GM12878 (cell line): ENCODE measurements around the gene SLC35F6. TPM values are rescaled to one million over a fixed set of nuclear protein-coding genes. Genes with fewer than 3 reads are reported as not detected.
A peak's percentile ranks its signal among the peaks of the same experiment; 100 is the strongest.

Experiments
- ATAC-seq: fragments of 200-7000 bp; cut with Tn5 transposase; 3 replicates; pipeline ENCODE4 v1.9.1; 2020; ENCODE audit warnings: mild to moderate bottlenecking, moderate library complexity
- BruUV-seq: library from RNA; stranded (reverse); fragments of 400-500 nt; replicated peaks from 2 replicates; lab custom pipeline; 2021; lab: Mats Ljungman, UMichigan
- CTCF ChIA-PET: fragments of 300-600 bp; sonication (Branson Sonifier 250); formaldehyde crosslinking; extraction: SDS; loops from one replicate; lab custom pipeline; 2021; ENCODE audit warnings: inconsistent platforms; lab: Yijun Ruan, JAX
- POLR2A ChIA-PET: fragments of 350-600 bp; formaldehyde crosslinking; extraction: SDS; loops from one replicate; lab custom pipeline; 2021; ENCODE audit warnings: inconsistent platforms; lab: Charles Lee
- RAD21 ChIA-PET: fragments of 300-600 bp; sonication (Branson Sonifier 250); formaldehyde crosslinking; loops from one replicate; lab custom pipeline; 2023; ENCODE audit warnings: antibody characterized with exemption; ENCODE audit not compliant: unreplicated experiment; lab: Charles Lee
- SMC1A ChIA-PET: fragments of 300-600 bp; sonication (Branson Sonifier 250); formaldehyde crosslinking; loops from one replicate; lab custom pipeline; 2023; ENCODE audit not compliant: unreplicated experiment, uncharacterized antibody; lab: Charles Lee
- DNase-seq: peaks from one replicate; pipeline ENCODE4 v3.0.0-alpha.2; 2011; ENCODE audit warnings: low read depth, low spot score
- FAIRE-seq: peaks from 3 replicates; lab custom pipeline; 2011; peaks lifted over from hg19 to GRCh38; lab: Jason Lieb, UNC
- H2AFZ ChIP-seq: 2 replicates; pipeline ENCODE4 v1.6.0; 2011; ENCODE audit warnings: low read depth, low read length, control low read depth; ENCODE audit not compliant: control insufficient read depth
- H3K27ac ChIP-seq: 2 replicates; pipeline ENCODE4 v1.5.1; 2011; ENCODE audit warnings: control low read depth; ENCODE audit not compliant: control insufficient read depth, insufficient read depth
- H3K27me3 ChIP-seq, 2 experiments: replicated peaks in 1 of 2; 2 replicates each; pipeline versions ENCODE4 v1.6.0 to v1.6.1; 2011; ENCODE audit warnings: low read length in 1 of 2; ENCODE audit not compliant: control insufficient read depth in 2 of 2, insufficient read depth in 2 of 2
- H3K36me3 ChIP-seq, 2 experiments: 2 replicates each; pipeline ENCODE4 v1.5.1; 2011; ENCODE audit warnings: low read length in 1 of 2; ENCODE audit not compliant: control insufficient read depth in 2 of 2, insufficient read depth in 2 of 2
- H3K4me1 ChIP-seq: 2 replicates; pipeline ENCODE4 v1.6.1; 2011; ENCODE audit warnings: mild to moderate bottlenecking, low read length, moderate library complexity, mixed read lengths; ENCODE audit not compliant: control insufficient read depth, insufficient read depth
- H3K4me2 ChIP-seq: 2 replicates; pipeline ENCODE4 v1.6.0; 2011; ENCODE audit warnings: control low read depth; ENCODE audit not compliant: control insufficient read depth, insufficient read depth
- H3K4me3 ChIP-seq: fragments of 200-600 bp; sonication (generic); 2 replicates; pipeline ENCODE4 v1.5.1; 2016
- H3K79me2 ChIP-seq: 2 replicates; pipeline ENCODE4 v1.6.0; 2011; ENCODE audit warnings: low read length; ENCODE audit not compliant: control insufficient read depth, insufficient read depth
- H3K9ac ChIP-seq: 2 replicates; pipeline ENCODE4 v1.8.0; 2011; ENCODE audit warnings: low read length, control low read depth, mixed read lengths; ENCODE audit not compliant: control insufficient read depth, insufficient read depth
- H3K9me3 ChIP-seq: replicated peaks from 3 replicates; pipeline ENCODE4 v1.5.1; 2011; ENCODE audit warnings: mild to moderate bottlenecking, low read length; ENCODE audit not compliant: control insufficient read depth, insufficient read depth
- H4K20me1 ChIP-seq: 2 replicates; pipeline ENCODE4 v1.6.0; 2011; ENCODE audit not compliant: control insufficient read depth, insufficient read depth
- CEBPB ChIP-seq, 2 experiments: fragments of 150-350 bp in 1 of 2; IDR thresholded peaks; 2 replicates each; pipeline ENCODE4 v1.6.1; 2012 to 2014; ENCODE audit warnings: low read depth in 2 of 2, low read length in 2 of 2, borderline replicate concordance in 1 of 2, inconsistent platforms in 1 of 2
- DPF2 ChIP-seq: fragments of 450-650 bp; IDR thresholded peaks from 2 replicates; pipeline ENCODE4 v1.6.1; 2017; ENCODE audit warnings: mild to moderate bottlenecking
- EED ChIP-seq: sonication (generic); IDR thresholded peaks from 2 replicates; pipeline ENCODE4 v1.6.1; 2016; ENCODE audit warnings: antibody characterized with exemption, low read depth
- EP300 ChIP-seq, 2 experiments: fragments of 150-350 bp in 1 of 2; IDR thresholded peaks; 2 replicates each; pipeline ENCODE4 v1.6.1; 2011 to 2012; ENCODE audit warnings: low read depth in 2 of 2, low read length in 2 of 2, borderline replicate concordance in 1 of 2, improper control_type of control experiment in 1 of 2, inconsistent platforms in 1 of 2; ENCODE audit not compliant: control insufficient read depth in 1 of 2
- EZH2 ChIP-seq: IDR thresholded peaks from 2 replicates; pipeline ENCODE4 v1.6.1; 2012; ENCODE audit warnings: low read depth, mild to moderate bottlenecking, control low read depth, inconsistent platforms, low read length, borderline replicate concordance; ENCODE audit not compliant: control insufficient read depth
- IKZF2 ChIP-seq, 2 experiments: fragments of 450-650 bp; IDR thresholded peaks; 2 replicates each; pipeline ENCODE4 v1.6.1; 2017; ENCODE audit warnings: mild to moderate bottlenecking in 2 of 2, moderate library complexity in 2 of 2
- KAT2A ChIP-seq: conservative IDR thresholded peaks from 2 replicates; pipeline ENCODE4 v1.6.1; 2011; ENCODE audit warnings: low read depth, low read length; ENCODE audit not compliant: control insufficient read depth
- LARP7 ChIP-seq: fragments of 450-650 bp; IDR thresholded peaks from 2 replicates; pipeline ENCODE4 v1.6.1; 2017; ENCODE audit warnings: mild to moderate bottlenecking
- MXI1 ChIP-seq: fragments of 150-350 bp; IDR thresholded peaks from 2 replicates; pipeline ENCODE4 v1.6.1; 2011; ENCODE audit warnings: low read depth, mild to moderate bottlenecking, inconsistent platforms, low read length, improper control_type of control experiment
- PML ChIP-seq: IDR thresholded peaks from 2 replicates; pipeline ENCODE4 v1.6.1; 2012; ENCODE audit warnings: low read length, inconsistent platforms
- POLR2AphosphoS5 ChIP-seq: IDR thresholded peaks from 2 replicates; pipeline ENCODE4 v1.6.1; 2011; ENCODE audit warnings: mild to moderate bottlenecking, low read length, inconsistent platforms
- RB1 ChIP-seq: fragments of 450-650 bp; formaldehyde crosslinking; IDR thresholded peaks from 2 replicates; pipeline ENCODE4 v1.6.1; 2017; ENCODE audit warnings: mild to moderate bottlenecking, borderline replicate concordance
- RBBP5 ChIP-seq: fragments of 200-600 bp; sonication (generic); conservative IDR thresholded peaks from 2 replicates; pipeline ENCODE4 v1.6.1; 2016
- SIX5 ChIP-seq: IDR thresholded peaks from 2 replicates; pipeline ENCODE4 v1.6.1; 2011; ENCODE audit warnings: mild to moderate bottlenecking, low read depth, low read length, moderate library complexity; ENCODE audit not compliant: severe bottlenecking
- SPI1 ChIP-seq: IDR thresholded peaks from 2 replicates; pipeline ENCODE4 v1.6.1; 2011; ENCODE audit warnings: low read depth, mild to moderate bottlenecking, low read length, moderate library complexity, borderline replicate concordance; ENCODE audit not compliant: insufficient read depth
- SUZ12 ChIP-seq: fragments of 200-600 bp; sonication (generic); IDR thresholded peaks from one replicate; pipeline ENCODE4 v1.6.1; 2018; ENCODE audit warnings: antibody characterized with exemption, mild to moderate bottlenecking; ENCODE audit not compliant: unreplicated experiment
- ZZZ3 ChIP-seq: IDR thresholded peaks from 2 replicates; pipeline ENCODE4 v1.6.1; 2011; ENCODE audit warnings: low read depth; ENCODE audit not compliant: control insufficient read depth, insufficient read length
- WGBS: methylation state at CpG from one replicate; pipeline ENCODE4 v1.1.6; 2016; ENCODE audit warnings: low lambda C conversion rate; ENCODE audit not compliant: insufficient replicate concordance, insufficient coverage; ENCODE audit errors: missing lambda C conversion rate; 5-methylcytosine and 5-hydroxymethylcytosine counted together
- in situ Hi-C: fragments of 300-500 bp; cut with MboI; formaldehyde crosslinking; loops from 9 replicates; pipeline ENCODE4 v1.14.3; 2018; ENCODE audit warnings: mixed read lengths
- intact Hi-C: fragments of 100-400 bp; cut with micrococcal nuclease; formaldehyde crosslinking; loops from one replicate; pipeline ENCODE4 v1.14.2; 2022; ENCODE audit not compliant: unreplicated experiment
- polyA plus RNA-seq, 11 experiments: library from polyadenylated mRNA; depleted of rRNA in 4 of 11; unstranded in 6 of 11; stranded (reverse) in 5 of 11; fragments of >200 nt; fragmentation: Nextera tagmentation in 4 of 11; fragmentation: Illumina TruSeq in 1 of 11; extraction: Ambion mirVana in 4 of 11; extraction: Trizol in 1 of 11; gene quantifications; 1 replicate in 1 of 11; 2 replicates in 10 of 11; pipeline versions ENCODE4 v1.2.1 to v1.2.3, GENCODE V29; 2011 to 2016; ENCODE audit warnings: inconsistent platforms in 2 of 11, missing spikeins in 2 of 11, low read depth in 1 of 11
- total RNA-seq, 4 experiments: library from RNA; depleted of rRNA in 3 of 4; stranded (reverse); fragments of >200 nt in 3 of 4; fragmentation: Illumina TruSeq in 1 of 4; extraction: Trizol in 1 of 4; gene quantifications; 2 replicates each; pipeline versions ENCODE4 v1.2.1 to v1.2.3, GENCODE V29; 2013 to 2021
- TF ChIP-seq, protein P1 (sequence below): IDR thresholded peaks from 2 replicates; pipeline ENCODE4 v1.6.1; 2012; ENCODE audit warnings: low read depth, low read length, improper control_type of control experiment
- TF ChIP-seq, protein P2 (sequence below): fragments of 450-650 bp; IDR thresholded peaks from 2 replicates; pipeline ENCODE4 v1.6.1; 2018; ENCODE audit warnings: mild to moderate bottlenecking, low read depth, moderate library complexity; ENCODE audit not compliant: partially characterized antibody
- TF ChIP-seq, protein P3 (sequence below): fragments of 450-650 bp; IDR thresholded peaks from 2 replicates; pipeline ENCODE4 v1.6.1; 2016; ENCODE audit warnings: mild to moderate bottlenecking

The SLC35F6 gene
- total and polyA plus RNA-seq, 10 of the 15 experiments (the other 5 are each of a cell fraction or from before 2014, with no cell fraction given), result 4.0 to 10.5 (median 8.0) TPM

DNA sequence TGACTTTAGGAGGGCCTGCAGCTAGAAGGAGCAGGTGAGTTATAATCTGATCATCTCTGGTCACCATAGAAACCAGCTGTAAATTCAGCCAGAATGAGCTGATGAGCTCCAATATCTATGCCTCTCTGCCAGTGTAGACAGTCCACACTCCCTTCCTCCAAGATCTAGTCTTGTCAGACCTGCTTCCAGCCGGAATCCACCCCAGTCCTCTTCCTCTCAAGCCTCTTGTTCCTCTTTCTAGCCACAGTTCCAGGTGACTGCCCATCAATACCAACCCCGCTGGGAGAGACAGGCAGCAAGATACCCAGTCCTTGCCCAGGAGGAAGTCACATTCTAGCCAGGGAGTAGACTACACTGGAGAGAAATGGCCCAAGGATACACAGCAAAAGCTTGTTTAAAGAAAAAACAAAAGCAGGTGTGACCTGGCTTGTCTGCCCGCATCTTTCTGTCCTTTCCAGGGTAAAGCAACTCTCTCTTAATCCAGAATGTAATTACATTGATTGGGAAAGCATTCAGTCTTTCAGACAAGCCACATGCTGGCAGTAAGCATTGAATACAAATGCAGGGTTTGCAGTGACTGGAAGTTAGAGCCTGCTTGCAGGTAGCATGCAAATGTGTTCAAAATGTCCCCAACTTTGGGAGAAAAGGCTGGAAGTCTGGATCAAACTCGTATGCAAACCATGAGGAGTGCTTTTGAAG is 9.0 kb upstream of the SLC35F6 start:
- Histone ChIP-seq H3K27me3 (no peaks in the 10 kb centered on the region), H3K4me2 (no peak overlapping the region), H2AFZ (no peak overlapping the region), H3K36me3 (no peaks in the 10 kb centered on the region), H3K4me3 (no peak overlapping the region), H3K9me3 (no peaks in the 10 kb centered on the region), H3K4me1 (peaks cover 18% of the 10 kb centered on the region), H3K9ac (no peak overlapping the region), H4K20me1 (no peaks in the 10 kb centered on the region), H3K27ac (no peak overlapping the region), H3K79me2 (no peaks in the 10 kb centered on the region)
- SMC1A ChIA-PET, result interaction anchor here (2.7 kb wide), 1 partner anchor 10 kb away, joined by 12 read pairs; no protein-coding TSS in a partner anchor
- CTCF ChIA-PET, result interaction anchor here (0.7 to 3.7 kb wide), 5 partner anchors 9 to 148 kb away, joined by 3 to 22 read pairs (median 3); no protein-coding TSS in a partner anchor
- DNase-seq (no peak), ATAC-seq (peak; percentile 54), FAIRE-seq (no peak)
- intact Hi-C loops, result no loop called here
- RAD21 ChIA-PET, result interaction anchor here (0.7 to 1.0 kb wide), 2 partner anchors 16 to 32 kb away, joined by 3 read pairs; no protein-coding TSS in a partner anchor
- BruUV-seq, result no TSS peak
- in situ Hi-C loops, result no loop called here
- WGBS, result 50% methylated on average over 4 of the region's 4 CpGs
- POLR2A ChIA-PET, result interaction anchor here (0.5 to 1.1 kb wide), 2 partner anchors 12 to 368 kb away, joined by 3 read pairs; no protein-coding TSS in a partner anchor
- TF ChIP-seq, protein P1, sequence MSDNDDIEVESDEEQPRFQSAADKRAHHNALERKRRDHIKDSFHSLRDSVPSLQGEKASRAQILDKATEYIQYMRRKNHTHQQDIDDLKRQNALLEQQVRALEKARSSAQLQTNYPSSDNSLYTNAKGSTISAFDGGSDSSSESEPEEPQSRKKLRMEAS, result no peak
- TF ChIP-seq, protein P2, sequence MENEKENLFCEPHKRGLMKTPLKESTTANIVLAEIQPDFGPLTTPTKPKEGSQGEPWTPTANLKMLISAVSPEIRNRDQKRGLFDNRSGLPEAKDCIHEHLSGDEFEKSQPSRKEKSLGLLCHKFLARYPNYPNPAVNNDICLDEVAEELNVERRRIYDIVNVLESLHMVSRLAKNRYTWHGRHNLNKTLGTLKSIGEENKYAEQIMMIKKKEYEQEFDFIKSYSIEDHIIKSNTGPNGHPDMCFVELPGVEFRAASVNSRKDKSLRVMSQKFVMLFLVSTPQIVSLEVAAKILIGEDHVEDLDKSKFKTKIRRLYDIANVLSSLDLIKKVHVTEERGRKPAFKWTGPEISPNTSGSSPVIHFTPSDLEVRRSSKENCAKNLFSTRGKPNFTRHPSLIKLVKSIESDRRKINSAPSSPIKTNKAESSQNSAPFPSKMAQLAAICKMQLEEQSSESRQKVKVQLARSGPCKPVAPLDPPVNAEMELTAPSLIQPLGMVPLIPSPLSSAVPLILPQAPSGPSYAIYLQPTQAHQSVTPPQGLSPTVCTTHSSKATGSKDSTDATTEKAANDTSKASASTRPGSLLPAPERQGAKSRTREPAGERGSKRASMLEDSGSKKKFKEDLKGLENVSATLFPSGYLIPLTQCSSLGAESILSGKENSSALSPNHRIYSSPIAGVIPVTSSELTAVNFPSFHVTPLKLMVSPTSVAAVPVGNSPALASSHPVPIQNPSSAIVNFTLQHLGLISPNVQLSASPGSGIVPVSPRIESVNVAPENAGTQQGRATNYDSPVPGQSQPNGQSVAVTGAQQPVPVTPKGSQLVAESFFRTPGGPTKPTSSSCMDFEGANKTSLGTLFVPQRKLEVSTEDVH, result no peak
- TF ChIP-seq KAT2A (no peak), EZH2 (no peak), IKZF2 (IDR thresholded peaks at IDR 0.05) (0 out of 4 replicates have a peak, but pooled peaks of 1 of the 2 experiments have one; percentile 19), PML (no peak), LARP7 (no peak), CEBPB (IDR thresholded peaks at IDR 0.05; ENCODE audit: borderline replicate concordance in 1 of 2, low read depth in 2 of 2, low read length in 2 of 2) (no peak), MXI1 (no peak), SUZ12 (no peak), SPI1 (peak; percentile 35; the same call in 1 of the 2 replicates), RBBP5 (no peak), EP300 (IDR thresholded peaks at IDR 0.05; ENCODE audit: borderline replicate concordance in 1 of 2, control insufficient read depth in 1 of 2, low read depth in 2 of 2, low read length in 2 of 2) (0 out of 4 replicates have a peak, but pooled peaks of 1 of the 2 experiments have one; percentile 24), SIX5 (no peak), RB1 (no peak), ZZZ3 (no peak), POLR2AphosphoS5 (no peak), DPF2 (no peak), EED (no peak)
- TF ChIP-seq, protein P3, sequence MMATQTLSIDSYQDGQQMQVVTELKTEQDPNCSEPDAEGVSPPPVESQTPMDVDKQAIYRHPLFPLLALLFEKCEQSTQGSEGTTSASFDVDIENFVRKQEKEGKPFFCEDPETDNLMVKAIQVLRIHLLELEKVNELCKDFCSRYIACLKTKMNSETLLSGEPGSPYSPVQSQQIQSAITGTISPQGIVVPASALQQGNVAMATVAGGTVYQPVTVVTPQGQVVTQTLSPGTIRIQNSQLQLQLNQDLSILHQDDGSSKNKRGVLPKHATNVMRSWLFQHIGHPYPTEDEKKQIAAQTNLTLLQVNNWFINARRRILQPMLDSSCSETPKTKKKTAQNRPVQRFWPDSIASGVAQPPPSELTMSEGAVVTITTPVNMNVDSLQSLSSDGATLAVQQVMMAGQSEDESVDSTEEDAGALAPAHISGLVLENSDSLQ, result no peak
